Activated naive CD4-positive, alpha-beta T cell treated with anti-CD3 and anti-CD28 coated beads for 36 hours (primary cell): ENCODE data around the gene RELCH. TPM values are rescaled to one million over a fixed set of nuclear protein-coding genes. Genes with fewer than 3 reads are reported as not detected.

Experiments used
- CTCF ChIA-PET: fragments of 350-600 bp; sonication (Branson Sonifier 250); formaldehyde crosslinking; loops from one replicate; lab custom pipeline; 2021; ENCODE audit warnings: antibody characterized with exemption; lab: Charles Lee
- DNase-seq: peaks from one replicate; pipeline ENCODE4 v3.0.0-alpha.2; 2020
- H3K27ac Mint-ChIP-seq: one replicate; pipeline ENCODE4 v1.8.0; 2021; ENCODE audit warnings: mild to moderate bottlenecking, mixed read lengths
- H3K27me3 Mint-ChIP-seq: one replicate; pipeline ENCODE4 v1.8.0; 2021; ENCODE audit warnings: low read depth, mixed read lengths
- H3K36me3 Mint-ChIP-seq: one replicate; pipeline ENCODE4 v1.8.0; 2021; ENCODE audit warnings: low read depth, mixed read lengths
- H3K4me1 Mint-ChIP-seq: one replicate; pipeline ENCODE4 v1.8.0; 2021; ENCODE audit warnings: low read depth, mixed read lengths
- H3K4me3 Mint-ChIP-seq: one replicate; pipeline ENCODE4 v1.8.0; 2021; ENCODE audit warnings: mild to moderate bottlenecking, moderate library complexity, mixed read lengths
- H3K9me3 Mint-ChIP-seq: one replicate; pipeline ENCODE4 v1.8.0; 2021; ENCODE audit warnings: mixed read lengths
- intact Hi-C: fragments of 100-400 bp; cut with micrococcal nuclease; formaldehyde crosslinking; loops from one replicate; pipeline ENCODE4 v1.15.1; 2023
- total RNA-seq, 2 experiments: library from RNA; stranded (reverse); gene quantifications; one replicate each; pipeline ENCODE4 v1.2.3, GENCODE V29; 2021

Gene RELCH
- total RNA-seq, 2 experiments from 2014 or later = 15.7 to 16.3 TPM

DNA sequence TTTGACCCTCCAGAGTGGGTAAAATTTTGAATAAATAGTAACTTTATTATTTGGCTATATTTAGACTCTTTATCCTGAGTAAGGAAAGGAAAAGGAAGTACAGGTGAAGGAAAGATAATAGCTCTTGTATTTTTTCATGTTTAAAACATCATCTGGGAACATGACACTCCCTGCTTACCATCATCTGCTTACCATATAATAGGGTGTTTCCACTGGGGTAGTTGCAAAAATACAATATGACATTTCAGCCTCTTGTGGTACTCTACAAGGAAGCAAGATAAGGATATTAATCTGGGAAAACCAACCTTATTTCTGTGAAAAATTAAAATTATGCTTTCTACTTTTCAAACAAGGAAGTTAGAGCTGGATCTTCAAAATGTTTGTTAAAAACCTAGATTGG lies 9.9 kb downstream of the RELCH start:
- DNase-seq = no peak
- Mint-ChIP-seq H3K27ac (no peak overlapping the region), H3K4me3 (no peak overlapping the region), H3K27me3 (no peaks in the 10 kb centered on the region), H3K36me3 (peaks cover 8% of the 10 kb centered on the region), H3K9me3 (no peaks in the 10 kb centered on the region), H3K4me1 (peaks cover 64% of the 10 kb centered on the region)
- intact Hi-C loops = no loop called here
- CTCF ChIA-PET = interaction anchor here (0.6 to 2.2 kb wide), 4 partner anchors 10 to 145 kb away, joined by 3 to 8 read pairs (median 5); partner anchors contain the start of genes PIGN and RELCH

DNA sequence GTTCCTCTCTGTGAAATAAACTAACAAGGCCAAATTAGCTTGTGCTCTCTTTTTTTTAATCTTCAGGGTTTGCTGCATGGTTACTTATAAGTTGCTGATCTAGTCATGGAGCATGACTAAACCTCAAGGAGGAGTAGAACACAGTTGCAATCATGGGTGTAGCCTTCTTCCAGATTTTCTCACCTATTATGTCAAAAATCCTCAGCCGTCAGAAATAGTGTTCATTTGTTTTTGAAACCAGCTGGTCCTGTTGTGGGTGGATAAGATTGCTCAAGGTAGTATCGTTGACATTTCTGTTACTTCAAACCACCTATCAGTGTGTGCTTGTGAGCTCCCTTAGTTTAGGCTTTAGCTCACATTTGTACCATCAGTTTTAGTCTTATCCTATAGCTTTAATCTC lies 11.2 kb downstream of the RELCH start:
- H3K27me3 Mint-ChIP-seq = no peaks in the 10 kb centered on the region
- CTCF ChIA-PET = interaction anchor here (0.5 to 2.4 kb wide), 4 partner anchors 11 to 52 kb away, joined by 3 to 9 read pairs (median 6); partner anchors contain the start of genes PIGN and RELCH
- H3K4me3 Mint-ChIP-seq = no peak overlapping the region
- no peak overlapping the region for H3K27ac Mint-ChIP-seq
- intact Hi-C loops = loop anchor here (1.0 kb wide), 1 partner anchor 10 kb away; no protein-coding TSS in a partner anchor
- H3K36me3 Mint-ChIP-seq = no peaks in the 10 kb centered on the region
- DNase-seq = no peak
- H3K4me1 Mint-ChIP-seq = peaks cover 51% of the 10 kb centered on the region
- H3K9me3 Mint-ChIP-seq = no peaks in the 10 kb centered on the region

DNA sequence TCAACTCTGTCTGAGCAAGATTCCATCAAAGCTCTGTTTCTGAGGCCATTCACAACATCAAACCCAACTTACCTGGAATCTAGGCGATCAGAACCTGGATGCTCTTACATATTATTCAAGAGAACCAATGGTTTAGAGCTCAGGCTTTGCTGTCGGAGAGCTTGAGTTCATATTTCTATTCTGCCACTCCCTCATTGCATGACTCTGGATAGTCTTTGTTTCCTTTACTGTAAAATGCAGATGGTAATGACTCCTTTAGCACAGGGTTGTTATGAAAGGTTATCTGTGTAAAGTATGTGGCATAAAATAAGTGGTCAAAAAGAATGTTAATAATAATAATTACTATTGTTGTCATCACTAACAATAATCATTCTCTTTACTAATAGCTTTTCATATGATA lies 12.6 kb downstream of the RELCH start:
- intact Hi-C loops = no loop called here
- CTCF ChIA-PET = interaction anchor here (0.7 to 2.4 kb wide), 4 partner anchors 12 to 220 kb away, joined by 6 to 14 read pairs (median 10); partner anchors contain the start of genes PIGN and RELCH
- no peak overlapping the region for H3K27ac Mint-ChIP-seq
- H3K9me3 Mint-ChIP-seq = no peaks in the 10 kb centered on the region
- no peak overlapping the region for H3K4me3 Mint-ChIP-seq
- H3K36me3 Mint-ChIP-seq = peaks cover 2% of the 10 kb centered on the region
- peaks cover 41% of the 10 kb centered on the region for H3K4me1 Mint-ChIP-seq
- no peaks in the 10 kb centered on the region for H3K27me3 Mint-ChIP-seq
- no peak for DNase-seq

DNA sequence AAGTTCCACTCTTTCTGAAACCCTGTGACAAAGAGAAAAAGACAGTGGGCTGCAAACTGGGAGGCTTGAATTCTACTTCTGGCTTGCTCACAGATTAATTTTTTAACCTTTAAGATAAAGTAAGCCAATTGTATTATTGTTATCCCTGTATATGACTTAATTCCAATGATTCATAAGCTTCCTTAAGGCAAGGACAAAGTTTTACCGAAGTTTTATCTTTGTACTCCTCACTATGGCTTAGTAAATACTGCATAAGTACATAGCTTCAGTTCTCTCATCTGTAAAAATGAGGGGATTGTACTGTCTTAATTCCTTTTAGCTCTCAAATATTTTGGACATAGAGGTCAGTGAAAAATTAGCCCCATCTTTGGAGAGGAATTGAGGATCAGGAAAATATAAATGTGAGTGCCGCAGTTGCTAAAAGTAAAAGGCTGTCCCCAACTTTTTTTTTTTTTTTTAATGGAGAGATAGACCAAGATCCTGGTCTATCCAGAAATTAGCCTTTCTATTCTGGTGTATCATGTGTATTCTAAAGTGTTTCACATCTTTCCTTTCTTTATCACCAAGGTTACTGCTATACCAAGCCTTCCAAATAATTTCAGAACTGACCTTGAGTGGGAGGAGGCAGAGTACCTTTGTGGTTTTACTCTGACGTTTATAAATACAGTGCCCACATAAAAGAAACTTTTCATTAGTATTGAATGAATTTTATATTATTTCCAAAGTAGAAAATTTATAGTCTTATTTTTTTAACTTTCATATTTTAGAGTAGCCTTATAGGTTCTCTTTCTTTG lies 13.3 kb downstream of the RELCH start:
- Mint-ChIP-seq H3K4me3 (no peak overlapping the region), H3K36me3 (peaks cover 2% of the 10 kb centered on the region), H3K9me3 (no peaks in the 10 kb centered on the region), H3K27me3 (no peaks in the 10 kb centered on the region), H3K27ac (no peak overlapping the region), H3K4me1 (peaks cover 37% of the 10 kb centered on the region)
- no peak for DNase-seq
- intact Hi-C loops = no loop called here
- CTCF ChIA-PET = interaction anchor here (0.7 to 2.4 kb wide), 4 partner anchors 13 to 221 kb away, joined by 6 to 14 read pairs (median 10); partner anchors contain the start of genes PIGN and RELCH

DNA sequence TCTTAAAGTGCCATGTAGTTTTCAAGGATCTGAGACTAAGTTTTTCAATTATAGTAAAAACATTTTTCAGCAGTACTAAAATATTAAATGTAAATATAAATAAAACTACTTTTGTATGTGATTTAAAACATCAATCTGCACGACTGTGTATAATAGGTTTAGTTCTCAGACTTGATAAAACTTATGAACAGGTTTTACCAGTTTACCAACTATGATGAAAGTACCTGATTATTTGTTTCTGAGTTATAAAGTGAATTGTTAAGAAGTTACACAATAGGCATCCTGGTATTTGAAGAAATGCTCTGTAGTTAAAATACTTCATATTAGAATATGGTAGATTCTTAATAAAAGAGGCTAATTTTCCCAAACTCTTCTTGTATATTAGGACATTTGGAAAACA lies 14.8 kb downstream of the RELCH start:
- intact Hi-C loops = no loop called here
- Mint-ChIP-seq H3K4me3 (no peak overlapping the region), H3K27ac (no peak overlapping the region), H3K36me3 (peaks cover 2% of the 10 kb centered on the region), H3K27me3 (no peaks in the 10 kb centered on the region), H3K9me3 (no peaks in the 10 kb centered on the region), H3K4me1 (peaks cover 33% of the 10 kb centered on the region)
- CTCF ChIA-PET = interaction anchor here (0.7 to 1.1 kb wide), 2 partner anchors 48 to 219 kb away, joined by 3 read pairs; no protein-coding TSS in a partner anchor
- no peak for DNase-seq

DNA sequence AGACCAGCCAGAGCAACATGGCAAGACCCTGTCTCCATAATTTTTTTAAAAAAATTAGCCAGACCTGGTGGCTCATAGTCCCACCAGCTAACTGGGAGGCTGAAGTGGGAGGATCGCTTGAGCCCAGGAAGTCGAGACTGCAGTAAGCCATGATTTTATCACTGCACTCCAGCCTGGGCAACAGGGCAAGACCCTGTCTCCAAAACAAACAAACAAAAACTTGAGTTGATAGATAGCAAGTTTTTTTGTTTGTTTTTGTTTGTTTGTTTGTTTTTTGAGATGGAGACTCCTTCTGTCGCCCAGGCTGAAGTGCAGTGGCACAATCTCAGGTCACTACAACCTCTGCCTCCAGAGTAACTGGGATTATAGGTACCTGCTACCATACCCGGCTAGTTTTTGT lies 18.8 kb downstream of the RELCH start:
- no peaks in the 10 kb centered on the region for H3K27me3 Mint-ChIP-seq
- intact Hi-C loops = no loop called here
- H3K36me3 Mint-ChIP-seq = peaks cover 8% of the 10 kb centered on the region
- no peak overlapping the region for H3K4me3 Mint-ChIP-seq
- CTCF ChIA-PET = interaction anchor here (0.7 to 1.0 kb wide), 2 partner anchors 10 to 44 kb away, joined by 3 read pairs; no protein-coding TSS in a partner anchor
- no peak overlapping the region for H3K27ac Mint-ChIP-seq
- DNase-seq = no peak
- H3K4me1 Mint-ChIP-seq = peaks cover 35% of the 10 kb centered on the region
- no peaks in the 10 kb centered on the region for H3K9me3 Mint-ChIP-seq

DNA sequence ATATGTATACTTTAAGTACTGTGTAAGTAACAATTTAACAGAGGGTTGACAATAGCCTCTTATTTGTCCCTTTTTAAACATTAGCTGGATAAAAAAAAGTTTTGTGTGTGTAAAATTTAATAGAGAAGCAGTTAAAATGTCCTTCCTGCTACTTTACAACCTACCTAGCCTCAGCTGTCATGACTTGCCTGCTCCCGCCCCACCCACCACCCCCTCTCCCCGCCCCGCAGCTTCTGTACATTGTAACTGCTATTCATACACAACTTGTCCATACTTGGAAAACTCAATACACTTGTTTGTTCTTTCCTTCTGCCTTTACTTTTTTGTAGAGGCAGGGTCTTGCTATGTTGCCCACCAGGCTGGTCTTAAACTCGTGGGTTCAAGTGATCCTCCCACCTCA lies 19.5 kb downstream of the RELCH start:
- intact Hi-C loops = no loop called here
- Mint-ChIP-seq H3K36me3 (peaks cover 9% of the 10 kb centered on the region), H3K9me3 (no peaks in the 10 kb centered on the region), H3K4me3 (no peak overlapping the region), H3K27me3 (no peaks in the 10 kb centered on the region), H3K4me1 (peaks cover 35% of the 10 kb centered on the region), H3K27ac (no peak overlapping the region)
- CTCF ChIA-PET = no interaction called here
- no peak for DNase-seq

DNA sequence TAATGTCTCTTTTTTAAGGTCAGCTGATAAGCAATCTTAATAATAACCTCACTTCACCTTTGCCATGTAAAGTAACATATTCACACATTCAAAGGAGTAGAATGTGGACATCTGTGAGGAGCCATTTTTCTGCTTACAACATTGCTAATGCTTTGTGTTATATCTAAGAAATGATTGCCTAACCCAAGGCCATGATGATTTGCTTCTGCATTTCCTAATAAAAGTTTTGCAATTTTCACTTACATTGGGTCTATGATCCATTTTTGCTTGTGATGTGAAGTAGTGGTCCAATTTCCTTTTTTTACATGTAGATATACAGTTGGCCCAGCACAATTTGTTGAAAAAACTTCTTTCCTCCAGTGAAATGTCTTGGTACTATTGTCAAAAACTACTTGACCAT lies 22.0 kb downstream of the RELCH start:
- no peak for DNase-seq
- CTCF ChIA-PET = no interaction called here
- H3K4me1 Mint-ChIP-seq = peaks cover 35% of the 10 kb centered on the region
- no peak overlapping the region for H3K4me3 Mint-ChIP-seq
- no peaks in the 10 kb centered on the region for H3K27me3 Mint-ChIP-seq
- intact Hi-C loops = no loop called here
- H3K36me3 Mint-ChIP-seq = peaks cover 17% of the 10 kb centered on the region
- H3K27ac Mint-ChIP-seq = no peak overlapping the region
- no peaks in the 10 kb centered on the region for H3K9me3 Mint-ChIP-seq

DNA sequence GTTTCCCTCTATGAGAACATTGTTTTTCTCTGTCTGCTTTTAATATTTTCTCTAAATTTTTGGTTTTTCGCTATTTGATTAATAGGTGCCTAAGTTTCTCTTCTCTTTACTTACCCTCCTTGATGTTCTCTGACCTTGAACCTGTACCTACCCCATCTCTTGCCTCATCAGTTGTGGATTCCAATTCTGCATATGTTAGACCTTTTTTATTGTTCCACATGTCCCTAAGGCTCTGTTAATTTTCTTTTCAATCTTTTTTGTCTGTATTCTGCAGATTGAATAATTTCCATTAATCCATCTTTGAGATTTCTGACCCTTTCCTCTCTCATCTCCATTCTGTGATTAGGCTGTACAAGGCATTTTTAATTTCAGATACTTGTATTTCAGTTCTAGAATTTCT lies 23.1 kb downstream of the RELCH start:
- CTCF ChIA-PET = interaction anchor here (0.6 to 1.4 kb wide), 2 partner anchors 39 to 41 kb away, joined by 3 to 5 read pairs; no protein-coding TSS in a partner anchor
- H3K27ac Mint-ChIP-seq = no peak overlapping the region

DNA sequence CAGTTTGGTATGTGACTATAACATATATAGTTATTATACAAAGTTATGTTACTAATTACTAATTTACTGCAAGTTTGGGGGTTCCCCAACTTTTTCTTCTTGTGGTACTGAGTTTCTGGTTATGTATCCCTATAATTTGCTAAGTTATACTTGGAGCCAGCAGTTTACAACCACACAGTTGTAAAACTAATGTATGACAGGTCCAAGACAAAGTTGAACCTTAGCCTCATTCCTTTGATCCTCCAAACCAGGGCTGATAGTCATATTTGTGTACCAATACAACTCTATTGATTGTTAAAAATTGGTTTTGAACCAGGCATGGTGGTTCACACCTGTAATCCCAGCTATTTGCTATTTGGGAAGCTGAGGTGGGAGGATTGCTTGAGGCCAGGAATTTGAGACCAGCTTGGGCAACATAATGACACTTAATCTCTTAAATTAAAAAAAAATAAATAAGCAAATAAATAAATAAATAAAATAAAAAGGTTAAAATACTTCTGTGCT lies 24.3 kb downstream of the RELCH start:
- intact Hi-C loops = no loop called here
- no peaks in the 10 kb centered on the region for H3K9me3 Mint-ChIP-seq
- no peak overlapping the region for H3K4me3 Mint-ChIP-seq
- CTCF ChIA-PET = no interaction called here
- no peaks in the 10 kb centered on the region for H3K27me3 Mint-ChIP-seq
- H3K27ac Mint-ChIP-seq = no peak overlapping the region
- no peak for DNase-seq
- H3K36me3 Mint-ChIP-seq = peaks cover 15% of the 10 kb centered on the region
- peaks cover 31% of the 10 kb centered on the region for H3K4me1 Mint-ChIP-seq

More for the DNA sequence above, 23.1 kb downstream of the RELCH start:
- Mint-ChIP-seq H3K27me3 (no peaks in the 10 kb centered on the region), H3K4me3 (no peak overlapping the region), H3K4me1 (peaks cover 35% of the 10 kb centered on the region), H3K36me3 (peaks cover 15% of the 10 kb centered on the region), H3K9me3 (no peaks in the 10 kb centered on the region)
- intact Hi-C loops = no loop called here
- no peak for DNase-seq

DNA sequence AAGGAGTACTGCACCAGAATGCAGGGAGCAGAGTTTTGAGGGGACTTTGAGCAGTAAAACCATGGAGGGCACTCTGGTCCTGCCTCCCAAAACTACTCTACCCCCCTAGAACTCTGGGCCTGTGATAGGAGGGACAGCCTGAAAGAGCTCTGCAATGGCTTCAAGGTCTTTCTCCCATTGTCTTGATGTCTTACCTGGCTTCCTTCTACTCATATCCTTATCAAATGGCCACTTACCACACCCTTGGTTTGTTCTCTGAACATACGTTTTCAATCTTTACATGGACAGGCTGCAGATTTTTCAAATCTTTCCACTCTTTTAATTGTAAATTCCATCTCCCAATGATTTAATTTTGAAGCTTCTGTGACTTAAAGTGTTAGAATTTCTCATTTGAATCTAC lies 27.7 kb downstream of the RELCH start:
- Mint-ChIP-seq H3K4me3 (no peak overlapping the region), H3K9me3 (no peaks in the 10 kb centered on the region), H3K36me3 (peaks cover 12% of the 10 kb centered on the region), H3K27me3 (no peaks in the 10 kb centered on the region), H3K27ac (no peak overlapping the region), H3K4me1 (peaks cover 17% of the 10 kb centered on the region)
- intact Hi-C loops = no loop called here
- no peak for DNase-seq
- CTCF ChIA-PET = interaction anchor here (1.0 to 1.5 kb wide), 3 partner anchors 10 to 35 kb away, joined by 3 to 6 read pairs (median 4); no protein-coding TSS in a partner anchor

DNA sequence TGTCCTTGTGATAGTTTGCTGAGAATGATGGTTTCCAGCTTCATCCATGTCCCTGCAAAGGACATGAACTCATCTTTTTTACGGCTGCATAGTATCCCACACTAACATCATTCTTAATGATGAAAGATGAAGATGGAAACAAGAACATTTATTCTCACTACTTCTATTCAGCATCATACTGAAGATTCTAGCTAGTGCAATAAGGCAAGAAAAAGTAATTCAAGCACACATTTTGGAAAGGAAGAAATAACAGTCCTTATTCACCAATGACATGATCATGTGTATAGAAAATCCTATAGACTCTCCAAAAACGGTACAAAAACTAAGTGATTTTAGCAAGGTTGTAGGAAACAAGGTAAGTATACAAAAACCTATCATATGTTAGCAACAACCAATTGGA lies 37.2 kb downstream of the RELCH start:
- Mint-ChIP-seq H3K27me3 (no peaks in the 10 kb centered on the region), H3K4me3 (no peak overlapping the region), H3K27ac (no peak overlapping the region), H3K9me3 (peaks cover 8% of the 10 kb centered on the region), H3K4me1 (peaks cover 5% of the 10 kb centered on the region), H3K36me3 (peaks cover 30% of the 10 kb centered on the region)
- DNase-seq = no peak
- intact Hi-C loops = no loop called here
- CTCF ChIA-PET = interaction anchor here (1.9 kb wide), 1 partner anchor 10 kb away, joined by 6 read pairs; no protein-coding TSS in a partner anchor
